HCT116 (cell line): Measurements from ENCODE around the gene KCNMB1. TPM values are rescaled to one million over a fixed set of nuclear protein-coding genes. Genes with fewer than 3 reads are reported as not detected.

Experiments
- ATAC-seq: fragments of 200-7000 bp; cut with Tn5 transposase; 2 replicates; pipeline ENCODE4 v1.9.1; 2020; ENCODE audit warnings: mild to moderate bottlenecking, moderate library complexity
- BruUV-seq: library from RNA; stranded (reverse); fragments of 400-500 nt; replicated peaks from 2 replicates; lab custom pipeline; 2021; lab: Mats Ljungman, UMichigan
- CTCF ChIA-PET: fragments of 300-600 bp; sonication (Branson Sonifier 250); formaldehyde crosslinking; loops from one replicate; lab custom pipeline; 2021; ENCODE audit warnings: antibody characterized with exemption; lab: Charles Lee
- POLR2A ChIA-PET: fragments of 300-600, 350-600 bp; sonication (Branson Sonifier 250); formaldehyde crosslinking; loops from one replicate; lab custom pipeline; 2021; ENCODE audit warnings: antibody characterized with exemption; lab: Charles Lee
- RAD21 ChIA-PET, 2 experiments: fragments of 300-600 bp; sonication (Branson Sonifier 250); formaldehyde crosslinking; loops; one replicate each; lab custom pipeline; 2023; ENCODE audit warnings: low total read pairs in 2 of 2; ENCODE audit not compliant: uncharacterized antibody in 2 of 2, unreplicated experiment in 2 of 2, low non-redundant PET in 1 of 2; lab: Charles Lee
- DNase-seq: peaks from one replicate; pipeline ENCODE4 v3.0.0-alpha.2; 2010; ENCODE audit warnings: low read depth, low spot score
- H2AFZ ChIP-seq: fragments of 200-600 bp; shearing (Covaris generic), sonication (generic); 2 replicates; pipeline ENCODE4 v1.6.1; 2017; ENCODE audit warnings: low read depth, mixed run types, mixed read lengths, antibody characterized with exemption, low read length; ENCODE audit not compliant: poor library complexity, severe bottlenecking
- H3K27ac ChIP-seq: 2 replicates; pipeline ENCODE4 v1.5.1; 2012; ENCODE audit warnings: low read depth, low read length
- H3K27me3 ChIP-seq: fragments of 200-600 bp; sonication (generic); 2 replicates; pipeline ENCODE4 v1.6.1; 2016; ENCODE audit warnings: mixed run types, low read length, mixed read lengths; ENCODE audit not compliant: insufficient read depth
- H3K36me3 ChIP-seq, 2 experiments: fragments of 200-500 bp in 1 of 2; fragments of 200-600 bp in 1 of 2; sonication (Bioruptor generic) in 1 of 2; sonication (generic) in 1 of 2; 2 replicates each; pipeline versions ENCODE4 v1.5.1 to v1.6.1; 2014 to 2016; ENCODE audit warnings: low read length in 2 of 2, inconsistent platforms in 1 of 2, mixed read lengths in 1 of 2, mixed run types in 1 of 2; ENCODE audit not compliant: insufficient read depth in 2 of 2, control insufficient read depth in 1 of 2
- H3K4me1 ChIP-seq, 2 experiments: fragments of 200-600 bp in 1 of 2; sonication (generic) in 1 of 2; 2 replicates each; pipeline versions ENCODE4 v1.5.1 to v1.6.1; 2012 to 2017; ENCODE audit warnings: low read length in 2 of 2, inconsistent platforms in 1 of 2, mild to moderate bottlenecking in 1 of 2, mixed read lengths in 1 of 2, mixed run types in 1 of 2, moderate library complexity in 1 of 2; ENCODE audit not compliant: insufficient read depth in 2 of 2, control insufficient read depth in 1 of 2
- H3K4me2 ChIP-seq: fragments of 200-600 bp; sonication (generic); 2 replicates; pipeline ENCODE4 v1.6.1; 2017; ENCODE audit warnings: mixed run types, low read length, mixed read lengths
- H3K4me3 ChIP-seq, 2 experiments: fragments of 200-600 bp in 1 of 2; sonication (generic) in 1 of 2; replicated peaks in 1 of 2; 2 replicates each; pipeline ENCODE4 v1.5.1; 2011 to 2016; ENCODE audit warnings: low read length in 2 of 2, control low read depth in 1 of 2, low read depth in 1 of 2, mild to moderate bottlenecking in 1 of 2, mixed read lengths in 1 of 2, mixed run types in 1 of 2
- H3K79me2 ChIP-seq: fragments of 200-600 bp; sonication (generic); 2 replicates; pipeline ENCODE4 v1.6.1; 2017; ENCODE audit warnings: mild to moderate bottlenecking, mixed run types, low read length, moderate library complexity, mixed read lengths; ENCODE audit not compliant: insufficient read depth
- H3K9ac ChIP-seq: fragments of 200-600 bp; sonication (generic); 2 replicates; pipeline ENCODE4 v1.6.1; 2016; ENCODE audit warnings: low read length, mixed read lengths
- H3K9me2 ChIP-seq: fragments of 200-600 bp; sonication (generic), shearing (Covaris generic); 2 replicates; pipeline ENCODE4 v1.6.1; 2017; ENCODE audit warnings: mixed run types, mild to moderate bottlenecking, moderate library complexity; ENCODE audit not compliant: insufficient read depth
- H3K9me3 ChIP-seq, 2 experiments: fragments of 200-500 bp in 1 of 2; fragments of 200-600 bp in 1 of 2; sonication (Bioruptor generic) in 1 of 2; sonication (generic) in 1 of 2; 2 replicates each; pipeline ENCODE4 v1.6.1; 2014 to 2017; ENCODE audit warnings: low read length in 2 of 2, mixed read lengths in 2 of 2, inconsistent platforms in 1 of 2, low read depth in 1 of 2, mild to moderate bottlenecking in 1 of 2, mixed run types in 1 of 2, moderate library complexity in 1 of 2; ENCODE audit not compliant: control insufficient read depth in 1 of 2, insufficient read depth in 1 of 2
- H4K20me1 ChIP-seq: fragments of 200-600 bp; sonication (generic), shearing (Covaris generic); 2 replicates; pipeline ENCODE4 v1.6.1; 2017; ENCODE audit warnings: mixed run types, mild to moderate bottlenecking, moderate library complexity; ENCODE audit not compliant: insufficient read depth
- ATF3 ChIP-seq: IDR thresholded peaks from 2 replicates; pipeline ENCODE4 v1.6.1; 2012
- CBX3 ChIP-seq: IDR thresholded peaks from 2 replicates; pipeline ENCODE4 v1.6.1; 2012; ENCODE audit warnings: low read depth
- CTCF ChIP-seq, 3 experiments: fragments of 200-600 bp in 1 of 3; sonication (generic) in 1 of 3; IDR thresholded peaks in 2 of 3; conservative IDR thresholded peaks in 1 of 3; 2 replicates each; pipeline ENCODE4 v1.5.1; 2012 to 2017; ENCODE audit warnings: low read depth in 2 of 3, low read length in 2 of 3, antibody characterized with exemption in 1 of 3, borderline replicate concordance in 1 of 3, control low read depth in 1 of 3, mild to moderate bottlenecking in 1 of 3, mixed read lengths in 1 of 3, mixed run types in 1 of 3, moderate library complexity in 1 of 3; ENCODE audit not compliant: insufficient read depth in 1 of 3
- EGR1 ChIP-seq: IDR thresholded peaks from 2 replicates; pipeline ENCODE4 v1.6.1; 2012; ENCODE audit warnings: low read depth
- ELF1 ChIP-seq: IDR thresholded peaks from 2 replicates; pipeline ENCODE4 v1.6.1; 2012; ENCODE audit warnings: low read depth, borderline replicate concordance
- FOSL1 ChIP-seq: IDR thresholded peaks from 2 replicates; pipeline ENCODE4 v1.6.1; 2012; ENCODE audit warnings: low read depth
- JUND ChIP-seq: IDR thresholded peaks from 2 replicates; pipeline ENCODE4 v1.6.1; 2012
- POLR2A ChIP-seq: IDR thresholded peaks from 2 replicates; pipeline ENCODE4 v1.7.0; 2011; ENCODE audit warnings: borderline replicate concordance; ENCODE audit not compliant: insufficient read depth, insufficient read length; ENCODE audit errors: extremely low read depth
- RAD21 ChIP-seq: IDR thresholded peaks from 2 replicates; pipeline ENCODE4 v1.6.1; 2012; ENCODE audit warnings: low read depth, mild to moderate bottlenecking
- REST ChIP-seq: IDR thresholded peaks from 2 replicates; pipeline ENCODE4 v1.6.1; 2012; ENCODE audit warnings: low read depth
- SIN3A ChIP-seq: IDR thresholded peaks from 2 replicates; pipeline ENCODE4 v1.6.1; 2012; ENCODE audit warnings: low read depth
- SP1 ChIP-seq: IDR thresholded peaks from 2 replicates; pipeline ENCODE4 v1.6.1; 2012; ENCODE audit warnings: low read depth
- SRF ChIP-seq: IDR thresholded peaks from 2 replicates; pipeline ENCODE4 v1.6.1; 2012; ENCODE audit warnings: low read depth
- YY1 ChIP-seq: IDR thresholded peaks from 2 replicates; pipeline ENCODE4 v1.6.1; 2011; ENCODE audit warnings: low read length, low read depth, moderate library complexity, mild to moderate bottlenecking; ENCODE audit not compliant: insufficient replicate concordance; ENCODE audit errors: extremely low read depth
- ZBTB33 ChIP-seq: IDR thresholded peaks from 2 replicates; pipeline ENCODE4 v1.6.1; 2011; ENCODE audit warnings: mild to moderate bottlenecking, low read length, moderate library complexity; ENCODE audit not compliant: insufficient replicate concordance; ENCODE audit errors: extremely low read depth
- ZFX ChIP-seq: fragments of 450-650 bp; IDR thresholded peaks from 2 replicates; pipeline ENCODE4 v1.6.1; 2017
- intact Hi-C: fragments of 100-400 bp; cut with micrococcal nuclease; formaldehyde crosslinking; loops from 2 replicates; pipeline ENCODE4 v1.10.0; 2022
- total RNA-seq: library from RNA; stranded (reverse); gene quantifications from one replicate; pipeline ENCODE4 v1.2.1, GENCODE V29; 2021; ENCODE audit not compliant: unreplicated experiment

KCNMB1 gene
- total RNA-seq, 1 experiment from 2014 or later = not detected

- DNase-seq (no peak), ATAC-seq (no peak)
- H3K79me2 ChIP-seq = no peaks in the 10 kb centered on the region
- peaks cover 37% of the 10 kb centered on the region for H3K27me3 ChIP-seq
- no peak overlapping the region for H3K9ac ChIP-seq
- H4K20me1 ChIP-seq = no peaks in the 10 kb centered on the region
- RAD21 ChIA-PET = no interaction called here
- H2AFZ ChIP-seq = no peak overlapping the region
- intact Hi-C loops = no loop called here
- no peak overlapping the region for H3K27ac ChIP-seq
- no peaks in the 10 kb centered on the region for H3K4me1 ChIP-seq
- no peak overlapping the region for H3K4me3 ChIP-seq
- H3K9me3 ChIP-seq = no peaks in the 10 kb centered on the region
- POLR2A ChIA-PET = no interaction called here
- no peak overlapping the region for H3K4me2 ChIP-seq
- BruUV-seq = no TSS peak
- no peaks in the 10 kb centered on the region for H3K36me3 ChIP-seq
- no peaks in the 10 kb centered on the region for H3K9me2 ChIP-seq
- TF ChIP-seq SIN3A (no peak), REST (no peak), RAD21 (no peak), ATF3 (no peak), ELF1 (no peak), CBX3 (no peak), EGR1 (no peak), FOSL1 (no peak), JUND (no peak), ZFX (no peak), YY1 (no peak), POLR2A (no peak), ZBTB33 (no peak), SP1 (no peak), CTCF (IDR thresholded peaks at IDR 0.05 in 2 of 3, conservative IDR thresholded peaks at IDR 0.05 in 1 of 3; ENCODE audit: borderline replicate concordance in 1 of 3, insufficient read depth in 1 of 3, low read depth in 2 of 3, low read length in 2 of 3) (no peak), SRF (no peak)
- CTCF ChIA-PET = no interaction called here
Measured at GRCh38 chr5:170426786-170427185, 37.6 kb upstream of the KCNMB1 start.
